GM19438 (cell line): Measurements from ENCODE around the gene AAR2.

Experiments used
- ATAC-seq: cut with Tn5 transposase; IDR thresholded peaks from one replicate; pipeline ENCODE4 v1.9.1; 2021; ENCODE audit warnings: low read depth; ENCODE audit not compliant: unreplicated experiment

AAR2 gene

GRCh38 chr20:36259177-36260061, 23.1 kb downstream of the AAR2 start:
- no peak for ATAC-seq

- no peak for ATAC-seq
These were observed 24.0 kb downstream of the AAR2 start for GRCh38 chr20:36260316-36260715.

- no peak for ATAC-seq
These were observed 25.3 kb downstream of the AAR2 start for GRCh38 chr20:36261389-36262105.

GRCh38 chr20:36262440-36262839, 26.2 kb downstream of the AAR2 start:
- ATAC-seq = no peak

DNA sequence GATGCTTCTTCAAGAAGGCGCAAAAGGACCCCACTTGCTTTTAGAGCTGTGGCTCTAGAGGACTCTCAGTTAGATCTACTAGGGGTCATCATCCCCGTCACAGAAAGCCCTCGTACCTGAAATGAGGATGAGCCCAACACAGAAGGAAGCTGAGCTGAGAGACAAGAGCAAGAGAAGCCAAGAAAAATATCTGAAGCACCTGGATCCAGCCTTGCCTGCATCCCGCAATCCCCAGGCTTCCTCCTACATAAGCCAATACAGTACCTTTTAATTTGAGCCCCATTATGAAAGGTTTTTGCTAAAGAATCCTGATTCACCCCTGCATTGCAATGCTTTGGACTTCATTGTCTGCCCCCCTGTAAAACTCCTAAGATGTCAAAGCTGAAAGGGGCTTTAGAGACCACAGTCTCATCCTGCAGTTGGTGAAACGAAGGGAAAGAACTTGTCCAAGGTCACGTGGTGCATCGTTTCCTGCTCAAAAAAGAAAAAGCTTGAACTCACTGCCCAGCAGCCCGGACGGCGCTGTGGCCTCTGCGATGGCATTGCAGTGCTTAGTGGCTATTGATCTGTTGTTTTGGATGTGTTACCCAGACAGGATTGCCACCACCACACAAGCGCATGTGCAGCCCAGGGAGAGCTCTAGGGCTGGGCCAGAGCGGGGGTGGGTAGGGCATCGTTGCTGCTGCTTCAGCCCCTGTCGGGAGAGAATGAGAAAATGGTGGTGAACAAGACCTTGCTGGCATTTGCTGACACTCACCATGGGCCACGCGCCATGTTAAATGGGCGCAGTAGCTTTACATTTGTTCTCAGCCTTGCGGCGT, 28.4 kb downstream of the AAR2 start:
- ATAC-seq = no peak

DNA sequence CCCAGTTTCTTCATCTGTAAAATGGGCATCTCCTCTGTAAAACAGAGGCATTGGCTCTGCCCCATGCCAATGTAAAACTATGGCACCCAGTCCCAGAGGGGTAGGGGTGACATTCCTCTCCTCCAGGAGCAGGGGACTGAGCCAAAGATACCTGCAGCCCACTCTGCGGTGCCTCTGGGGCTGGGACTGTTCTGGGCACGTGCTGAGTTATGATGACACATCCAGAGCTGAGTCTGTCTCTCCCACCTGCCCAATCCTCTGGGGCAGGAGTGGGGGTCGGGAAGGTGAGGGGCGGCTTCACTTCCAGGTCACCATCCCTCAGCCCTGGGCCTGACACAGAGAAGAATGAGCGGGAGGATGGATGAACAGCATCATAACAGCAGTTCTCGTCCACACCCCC, 29.9 kb downstream of the AAR2 start:
- no peak for ATAC-seq

DNA sequence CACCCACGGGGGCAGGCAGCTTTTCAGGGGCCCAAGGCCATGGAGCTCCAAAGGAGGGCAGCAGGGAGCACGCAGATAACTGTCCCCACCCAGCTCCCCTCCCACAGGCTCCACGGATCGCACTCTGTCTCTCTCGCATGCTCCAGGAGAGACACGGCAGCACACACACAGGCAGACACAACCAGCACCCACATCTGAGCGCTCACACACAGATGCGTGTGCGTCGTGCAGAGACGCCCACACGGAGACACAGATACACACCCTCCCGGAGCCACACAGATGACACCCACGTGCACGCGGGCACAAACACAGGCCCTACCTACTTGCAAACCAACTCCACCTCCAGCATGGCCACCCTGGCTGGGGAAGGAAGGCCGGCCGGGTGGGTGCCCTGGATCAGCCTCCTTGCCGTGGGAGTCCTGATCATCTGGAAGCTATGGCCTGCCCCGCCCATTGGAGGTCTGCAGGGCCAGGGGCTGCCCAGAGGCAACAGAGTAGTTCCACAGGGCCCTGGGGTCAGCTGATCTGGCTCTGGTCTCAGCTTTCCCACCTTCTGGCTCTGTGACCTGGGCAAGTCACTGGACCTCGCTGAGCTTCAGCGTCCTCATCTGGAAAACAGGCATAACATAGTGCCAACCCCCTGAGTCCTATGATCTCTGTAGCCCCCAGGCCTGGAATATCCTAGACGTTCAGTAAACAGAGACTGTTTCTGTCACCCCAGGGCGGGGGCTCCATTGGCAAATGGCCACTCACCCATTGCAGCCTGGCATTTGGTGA, 31.5 kb downstream of the AAR2 start:
- no peak for ATAC-seq

- ATAC-seq = no peak
These were observed 32.4 kb downstream of the AAR2 start for GRCh38 chr20:36268440-36269342.

- ATAC-seq = no peak
These were observed 33.2 kb downstream of the AAR2 start for GRCh38 chr20:36269507-36269906.

DNA sequence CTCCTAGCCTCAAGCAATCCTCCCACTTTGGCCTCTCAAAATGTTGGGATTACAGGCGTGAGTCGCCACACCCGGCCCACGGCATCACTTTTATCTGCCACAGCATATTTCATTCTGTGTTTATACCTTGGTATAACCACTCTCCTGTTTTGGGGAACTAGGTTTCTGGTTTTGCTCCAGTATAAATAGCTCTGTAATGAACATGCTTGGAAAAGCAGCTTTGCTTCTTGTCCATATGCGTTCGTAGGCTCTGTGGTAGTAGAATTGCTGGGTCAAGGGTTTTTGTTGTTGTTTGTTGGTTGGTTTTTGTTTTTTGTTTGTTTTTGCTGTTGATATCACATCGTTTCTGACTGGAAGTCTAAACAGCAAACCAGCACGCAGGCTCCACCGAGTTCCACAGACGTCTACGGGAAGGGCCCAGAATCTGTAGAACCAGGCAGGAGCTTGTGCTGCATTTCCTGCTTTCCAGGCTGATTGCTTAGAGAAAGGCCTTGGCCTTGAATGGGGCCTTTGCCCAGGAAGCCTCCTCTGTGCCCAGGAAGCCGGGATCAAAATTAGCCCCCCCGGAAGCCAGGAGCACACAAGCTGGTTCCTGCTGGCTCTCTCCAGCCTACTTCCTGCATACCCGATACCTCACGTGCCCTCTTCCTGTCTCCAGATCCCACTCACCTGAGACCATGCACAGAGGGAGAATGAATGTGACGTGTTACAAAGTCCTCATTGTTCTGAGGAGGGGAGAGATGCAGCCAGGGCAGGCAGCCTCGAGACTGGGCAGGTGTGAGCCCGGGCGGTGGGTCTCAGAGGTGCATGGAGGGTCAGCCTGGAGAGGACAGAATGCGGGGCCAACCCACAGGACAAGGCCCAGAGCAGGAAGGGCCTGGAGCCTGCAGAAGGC, 34.7 kb downstream of the AAR2 start:
- ATAC-seq = no peak

DNA sequence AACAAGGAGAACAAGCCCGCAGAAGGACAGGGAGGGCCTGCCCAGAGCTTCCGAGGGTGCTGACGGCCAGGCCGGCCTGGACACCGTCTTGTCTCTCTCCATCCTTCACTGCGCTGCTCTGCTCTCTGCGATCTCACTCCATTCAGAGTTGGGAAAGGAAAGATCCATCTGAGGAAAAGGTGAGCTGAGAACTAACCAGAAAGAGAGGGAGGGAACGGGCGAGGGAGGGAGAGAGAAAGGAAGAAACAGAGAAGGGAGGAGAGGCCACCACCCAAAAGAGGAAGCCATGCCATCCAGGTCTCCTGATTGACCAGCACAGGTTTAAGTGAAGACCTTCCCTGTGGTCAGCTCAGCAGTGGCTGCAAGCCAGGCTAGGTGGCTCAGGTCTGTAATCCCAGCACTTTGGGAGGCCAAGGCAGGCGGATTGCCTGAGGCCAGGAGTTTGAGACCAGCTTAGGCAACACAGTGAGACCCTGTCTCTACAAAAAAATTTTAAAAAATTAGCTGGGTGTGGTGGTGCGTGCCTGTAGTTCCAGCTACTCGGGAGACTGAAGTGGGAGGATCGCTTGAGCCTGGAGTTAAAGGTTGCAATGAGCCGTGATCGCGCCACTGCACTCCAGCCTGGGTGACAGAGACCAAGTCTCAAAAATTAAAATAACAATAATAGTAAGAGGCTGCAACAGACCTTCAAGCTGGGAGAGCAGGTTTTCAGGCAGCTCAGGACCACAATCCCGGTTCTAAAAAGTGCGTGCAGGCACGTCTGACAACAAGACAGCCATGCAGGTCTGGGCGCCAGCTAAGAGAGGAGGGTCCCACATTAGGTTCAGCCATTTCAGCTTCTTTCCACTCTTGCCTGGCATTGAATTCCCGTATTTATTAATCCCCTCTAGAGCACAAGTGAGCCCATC, 35.6 kb downstream of the AAR2 start:
- ATAC-seq = no peak

DNA sequence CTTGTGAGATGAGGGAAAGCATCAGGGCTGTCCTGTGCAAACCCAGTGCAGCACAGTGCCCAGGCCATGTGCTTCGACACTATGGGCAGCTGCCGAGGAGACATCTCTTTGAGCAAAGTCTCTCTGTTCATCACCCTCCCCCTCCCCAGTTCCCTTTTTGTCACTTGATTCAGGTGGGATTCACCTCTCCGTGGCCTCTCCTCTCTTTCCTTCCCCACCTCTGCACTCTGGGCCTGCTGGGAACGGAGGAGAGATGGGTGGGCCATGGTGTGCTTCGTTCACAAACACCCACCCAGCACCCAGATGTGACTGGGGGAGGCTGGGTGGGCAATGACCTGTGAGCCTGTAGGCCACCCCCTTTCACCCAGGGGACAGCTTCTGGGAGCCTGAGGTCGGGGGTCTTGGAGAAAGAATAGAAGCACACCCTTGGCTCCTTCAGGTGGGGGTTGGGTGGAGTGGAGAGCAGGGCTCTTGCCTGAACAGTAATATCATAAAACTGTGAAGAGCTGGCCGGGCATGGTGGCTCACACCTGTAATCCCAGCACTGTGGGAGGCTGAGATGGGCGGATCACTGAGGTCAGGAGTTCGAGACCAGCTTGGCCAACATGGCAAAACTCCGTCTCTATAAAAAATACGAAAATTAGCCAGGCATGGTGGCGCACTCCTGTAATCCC, 36.4 kb downstream of the AAR2 start:
- ATAC-seq = no peak

- ATAC-seq = no peak
These were observed 37.3 kb downstream of the AAR2 start for GRCh38 chr20:36273414-36274180.

GRCh38 chr20:36274181-36274841, 38.0 kb downstream of the AAR2 start:
- ATAC-seq = no peak

GRCh38 chr20:36275011-36275410, 38.7 kb downstream of the AAR2 start:
- no peak for ATAC-seq
